Stimulated activated naive CD8-positive, alpha-beta T cell treated with anti-CD3 and anti-CD28 coated beads, Interleukin-15, amount 100 ng/mL, for 72 hours (primary cell): ENCODE measurements around the gene COL4A4.
"Not testable (repeated sequence)": the region's sequence is repeated elsewhere in the genome, so short reads cannot be mapped to it uniquely, and the experiment has no call there.

Source experiments
- ATAC-seq: fragments of 150-1000 bp; cut with Tn5 transposase; 2 replicates; pipeline ENCODE4 v1.10.0; 2021; ENCODE audit warnings: mild to moderate bottlenecking, moderate library complexity
- DNase-seq, 2 donors: peaks; one replicate each; pipeline ENCODE4 v3.0.0; 2021 to 2022
- H3K27ac Mint-ChIP-seq, 2 donors: one replicate each; pipeline ENCODE4 v1.8.0; 2022; ENCODE audit warnings: mild to moderate bottlenecking in 2 of 2, mixed read lengths in 2 of 2, moderate library complexity in 2 of 2
- H3K27me3 Mint-ChIP-seq: one replicate; pipeline ENCODE4 v1.8.0; 2022; ENCODE audit warnings: mixed read lengths
- H3K4me1 Mint-ChIP-seq: one replicate; pipeline ENCODE4 v1.8.0; 2022; ENCODE audit warnings: mild to moderate bottlenecking, mixed read lengths
- H3K4me3 Mint-ChIP-seq, 2 donors: one replicate each; pipeline ENCODE4 v1.8.0; 2022; ENCODE audit warnings: mild to moderate bottlenecking in 2 of 2, mixed read lengths in 2 of 2, moderate library complexity in 1 of 2
- H3K9me3 Mint-ChIP-seq, 2 donors: one replicate each; pipeline ENCODE4 v1.8.0; 2022; ENCODE audit warnings: mixed read lengths in 2 of 2

COL4A4 gene

GRCh38 chr2:227098162-227098515 is 65.9 kb downstream of the COL4A4 start:
- H3K9me3 Mint-ChIP-seq, result no peaks in the 10 kb centered on the region
- ATAC-seq (no peak), DNase-seq (no peak)
- H3K4me3 Mint-ChIP-seq, result no peak overlapping the region
- no peaks in the 10 kb centered on the region for H3K4me1 Mint-ChIP-seq
- no peak overlapping the region for H3K27ac Mint-ChIP-seq
- no peaks in the 10 kb centered on the region for H3K27me3 Mint-ChIP-seq

- no peaks in the 10 kb centered on the region for H3K27me3 Mint-ChIP-seq
- H3K27ac Mint-ChIP-seq, result no peak overlapping the region
- no peak for ATAC-seq
- H3K4me3 Mint-ChIP-seq, result no peak overlapping the region
- no peak for DNase-seq
- no peaks in the 10 kb centered on the region for H3K9me3 Mint-ChIP-seq
- no peaks in the 10 kb centered on the region for H3K4me1 Mint-ChIP-seq
Observed at GRCh38 chr2:227097495-227098161, 66.4 kb downstream of the COL4A4 start.

- H3K27ac Mint-ChIP-seq, result no peak overlapping the region
- DNase-seq (no peak), ATAC-seq (no peak)
- no peaks in the 10 kb centered on the region for H3K9me3 Mint-ChIP-seq
- no peaks in the 10 kb centered on the region for H3K4me1 Mint-ChIP-seq
- H3K4me3 Mint-ChIP-seq, result no peak overlapping the region
- no peaks in the 10 kb centered on the region for H3K27me3 Mint-ChIP-seq
Observed at GRCh38 chr2:227095346-227095745, 68.7 kb downstream of the COL4A4 start.

GRCh38 chr2:227082286-227082685 is 81.7 kb downstream of the COL4A4 start:
- Mint-ChIP-seq H3K27me3 (peaks cover 18% of the 10 kb centered on the region), H3K4me3 (no peak overlapping the region), H3K9me3 (no peaks in the 10 kb centered on the region), H3K27ac (no peak overlapping the region), H3K4me1 (no peaks in the 10 kb centered on the region)
- DNase-seq (no peak), ATAC-seq (peak; percentile 56)

DNA sequence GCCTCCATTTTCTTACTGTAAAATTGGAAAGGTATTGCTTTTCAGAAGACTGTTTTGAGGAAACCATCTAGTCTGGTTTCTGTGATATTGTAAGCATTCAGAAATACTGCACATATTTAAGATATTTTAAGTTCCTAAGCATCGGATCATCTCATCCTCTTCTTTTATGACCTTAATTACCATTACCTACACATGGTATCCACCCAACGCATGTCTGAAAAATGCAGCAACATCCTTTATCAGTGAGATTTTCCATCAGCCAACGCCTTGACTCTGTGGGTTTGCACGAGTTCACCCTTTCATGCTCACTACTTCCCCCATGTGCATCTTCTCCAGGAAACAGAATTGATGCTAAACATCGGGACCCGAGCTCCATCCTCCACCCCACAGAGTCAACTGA is 84.3 kb downstream of the COL4A4 start:
- H3K4me1 Mint-ChIP-seq, result no peaks in the 10 kb centered on the region
- DNase-seq, result no peak

DNA sequence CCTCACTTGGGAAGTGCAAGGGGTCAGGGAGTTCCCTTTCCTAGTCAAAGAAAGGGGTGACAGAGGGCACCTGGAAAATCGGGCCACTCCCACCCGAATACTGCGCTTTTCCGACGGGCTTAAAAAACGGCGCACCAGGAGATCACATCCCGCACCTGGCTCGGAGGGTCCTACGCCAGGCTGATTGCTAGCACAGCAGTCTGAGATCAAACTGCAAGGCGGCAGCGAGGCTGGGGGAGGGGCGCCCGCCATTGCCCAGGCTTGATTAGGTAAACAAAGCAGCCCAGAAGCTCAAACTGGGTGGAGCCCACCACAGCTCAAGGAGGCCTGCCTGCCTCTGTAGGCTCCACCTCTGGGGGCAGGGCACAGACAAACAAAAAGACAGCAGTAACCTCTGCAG is 98.9 kb downstream of the COL4A4 start:
- H3K4me3 Mint-ChIP-seq, H3K27ac Mint-ChIP-seq, H3K9me3 Mint-ChIP-seq, DNase-seq, H3K4me1 Mint-ChIP-seq, H3K27me3 Mint-ChIP-seq, ATAC-seq: not testable (repeated sequence)

More for the DNA sequence above, 84.3 kb downstream of the COL4A4 start:
- H3K27ac Mint-ChIP-seq, result no peak overlapping the region
- peaks cover 18% of the 10 kb centered on the region for H3K27me3 Mint-ChIP-seq
- ATAC-seq, result no peak
- peaks cover 0 to under 1% of the 10 kb centered on the region in 2 donors for H3K9me3 Mint-ChIP-seq
- no peak overlapping the region for H3K4me3 Mint-ChIP-seq

DNA sequence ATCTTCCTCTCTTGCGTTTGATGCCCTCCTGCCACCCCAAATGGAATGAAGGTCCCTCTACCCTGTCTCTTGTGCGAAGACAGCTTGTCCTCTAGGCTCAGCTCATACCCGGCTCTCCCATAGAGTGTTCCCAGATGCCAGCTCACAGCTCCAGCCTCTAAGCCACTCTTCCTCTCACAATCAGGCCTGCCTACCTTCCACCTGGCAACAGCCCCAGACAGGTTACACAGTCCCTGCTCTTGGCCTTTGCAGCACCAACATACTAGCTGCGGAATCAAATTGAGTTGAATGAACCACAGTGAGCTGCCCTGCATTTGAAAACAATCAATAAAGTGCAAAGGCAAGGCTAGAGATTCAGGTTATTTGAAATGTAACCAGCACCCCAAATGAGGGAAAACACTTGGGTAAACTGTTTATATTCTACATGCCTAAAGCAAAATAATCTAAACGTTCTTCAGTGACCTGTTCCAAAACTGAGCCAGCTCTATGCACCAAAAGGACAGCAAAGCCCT is 105.1 kb downstream of the COL4A4 start:
- H3K4me1 Mint-ChIP-seq, result no peaks in the 10 kb centered on the region
- H3K9me3 Mint-ChIP-seq, result no peaks in the 10 kb centered on the region
- no peak overlapping the region for H3K4me3 Mint-ChIP-seq
- ATAC-seq (no peak), DNase-seq (no peak)
- H3K27me3 Mint-ChIP-seq, result peaks cover 7% of the 10 kb centered on the region
- H3K27ac Mint-ChIP-seq, result peak overlapping the region in 1 of 2 donors; percentile 74

- no peaks in the 10 kb centered on the region for H3K4me1 Mint-ChIP-seq
- ATAC-seq, result no peak
- no peak for DNase-seq
- no peak overlapping the region for H3K27ac Mint-ChIP-seq
- peaks cover 7% of the 10 kb centered on the region for H3K27me3 Mint-ChIP-seq
- no peaks in the 10 kb centered on the region for H3K9me3 Mint-ChIP-seq
- H3K4me3 Mint-ChIP-seq, result no peak overlapping the region
Observed at GRCh38 chr2:227057743-227058447, 106.1 kb downstream of the COL4A4 start.

DNA sequence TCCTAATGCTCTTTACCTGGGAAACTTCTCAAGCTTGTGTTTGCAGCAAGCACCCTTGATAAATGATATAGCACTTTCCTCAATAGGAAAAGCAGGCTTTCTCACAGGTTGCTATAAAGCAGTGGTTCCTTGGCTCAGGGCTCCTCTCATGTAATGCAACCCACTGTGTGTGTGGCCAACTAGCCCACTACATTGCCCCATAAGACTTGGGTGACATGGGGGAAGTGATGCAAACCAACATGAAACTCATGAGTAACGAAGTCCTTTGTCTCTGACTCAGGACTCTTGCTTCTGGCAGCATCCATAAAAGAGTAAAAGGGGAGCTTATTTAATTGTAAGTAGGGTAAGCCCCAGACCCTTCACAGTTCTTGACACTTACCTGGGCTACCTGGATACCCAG is 106.9 kb downstream of the COL4A4 start:
- Mint-ChIP-seq H3K27me3 (peaks cover 7% of the 10 kb centered on the region), H3K9me3 (no peaks in the 10 kb centered on the region), H3K4me3 (no peak overlapping the region), H3K4me1 (no peaks in the 10 kb centered on the region), H3K27ac (no peak overlapping the region)
- DNase-seq (no peak), ATAC-seq (no peak)

DNA sequence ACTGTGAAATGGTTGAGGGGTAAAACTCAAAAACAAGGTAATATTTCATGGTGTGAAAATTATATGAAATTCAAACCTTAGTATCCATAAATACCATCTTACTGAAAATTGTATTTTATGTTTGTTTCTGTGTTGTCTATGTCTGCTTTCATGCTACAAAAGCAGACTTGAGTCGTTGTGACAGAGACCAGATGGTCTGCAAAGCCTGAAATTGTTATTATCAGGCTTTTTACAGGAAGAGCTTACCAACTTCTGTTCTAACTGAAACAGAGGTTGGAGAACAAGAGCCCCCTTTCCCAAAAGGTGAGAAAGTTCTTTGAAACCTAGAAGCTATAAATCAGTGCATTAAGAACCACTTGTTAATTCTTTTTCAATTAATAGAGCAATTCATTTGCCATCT is 110.0 kb downstream of the COL4A4 start:
- no peak for DNase-seq
- H3K4me1 Mint-ChIP-seq, result no peaks in the 10 kb centered on the region
- no peak for ATAC-seq
- no peaks in the 10 kb centered on the region for H3K9me3 Mint-ChIP-seq
- no peak overlapping the region for H3K27ac Mint-ChIP-seq
- no peaks in the 10 kb centered on the region for H3K27me3 Mint-ChIP-seq
- H3K4me3 Mint-ChIP-seq, result no peak overlapping the region

- no peaks in the 10 kb centered on the region for H3K27me3 Mint-ChIP-seq
Observed at GRCh38 chr2:227052879-227053278, 111.1 kb downstream of the COL4A4 start.

DNA sequence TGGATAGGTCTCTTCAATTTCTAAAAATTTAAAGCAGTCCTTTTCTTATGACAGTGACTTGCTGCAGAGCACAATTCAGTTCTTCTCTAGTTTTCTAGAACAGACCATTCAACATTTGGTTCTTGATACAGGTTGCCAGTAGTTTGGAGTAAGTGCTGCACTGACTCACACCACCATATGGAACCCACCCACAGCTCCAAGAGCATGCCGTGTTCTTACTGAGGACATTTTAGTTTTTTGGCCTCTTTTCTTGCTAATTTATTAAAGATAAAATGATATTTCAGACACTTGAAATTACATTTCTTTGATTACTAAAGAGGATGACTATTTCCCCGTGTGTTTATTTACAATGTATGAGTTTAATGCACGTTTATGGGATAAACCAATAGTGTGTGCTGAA is 120.0 kb downstream of the COL4A4 start:
- Mint-ChIP-seq H3K9me3 (no peaks in the 10 kb centered on the region), H3K27me3 (no peaks in the 10 kb centered on the region), H3K4me1 (no peaks in the 10 kb centered on the region), H3K27ac (no peak overlapping the region), H3K4me3 (no peak overlapping the region)
- ATAC-seq (no peak), DNase-seq (no peak)

More at GRCh38 chr2:227052879-227053278, 111.1 kb downstream of the COL4A4 start:
- H3K4me3 Mint-ChIP-seq, result no peak overlapping the region
- DNase-seq (no peak), ATAC-seq (no peak)
- no peaks in the 10 kb centered on the region for H3K9me3 Mint-ChIP-seq
- H3K4me1 Mint-ChIP-seq, result no peaks in the 10 kb centered on the region
- no peak overlapping the region for H3K27ac Mint-ChIP-seq

GRCh38 chr2:227038550-227039189 is 125.3 kb downstream of the COL4A4 start:
- Mint-ChIP-seq H3K4me1 (no peaks in the 10 kb centered on the region), H3K9me3 (no peaks in the 10 kb centered on the region), H3K4me3 (no peak overlapping the region), H3K27ac (no peak overlapping the region), H3K27me3 (peaks cover 21% of the 10 kb centered on the region)
- no peak for ATAC-seq
- DNase-seq, result no peak

- H3K27ac Mint-ChIP-seq, result no peak overlapping the region
- no peaks in the 10 kb centered on the region for H3K9me3 Mint-ChIP-seq
- DNase-seq (no peak), ATAC-seq (no peak)
- H3K4me3 Mint-ChIP-seq, result no peak overlapping the region
- no peaks in the 10 kb centered on the region for H3K4me1 Mint-ChIP-seq
- peaks cover 28% of the 10 kb centered on the region for H3K27me3 Mint-ChIP-seq
Observed at GRCh38 chr2:227036527-227036926, 127.5 kb downstream of the COL4A4 start.

DNA sequence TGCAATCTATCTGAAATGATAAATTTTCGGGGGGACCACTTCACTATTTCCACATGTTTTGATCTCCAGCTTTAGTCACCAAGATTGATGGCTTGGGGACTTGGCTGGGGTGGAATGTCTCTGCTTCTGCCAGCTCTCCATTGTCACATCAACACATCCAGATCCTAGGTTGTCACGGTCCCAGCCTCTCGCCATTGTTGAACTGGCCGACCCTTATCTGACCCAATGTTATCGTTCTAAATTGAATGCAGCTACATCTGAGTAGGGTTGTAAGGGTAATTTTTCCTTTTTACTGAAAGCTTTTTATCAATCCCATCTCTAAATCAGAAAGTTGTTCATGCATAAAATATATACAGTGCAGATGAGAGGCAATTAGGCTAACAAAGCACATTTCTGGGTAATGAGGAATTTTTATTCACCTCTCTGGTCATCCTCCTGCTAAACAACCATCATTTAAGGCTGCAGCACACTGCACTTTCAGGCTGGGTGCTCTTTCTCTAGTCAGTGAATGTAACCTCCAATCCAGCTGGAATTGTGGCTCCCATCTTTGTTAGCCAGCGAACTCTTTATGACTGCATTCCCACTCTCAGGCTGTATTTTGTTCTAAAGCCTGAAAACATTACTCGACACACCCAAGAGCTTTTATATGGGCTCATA is 128.2 kb downstream of the COL4A4 start:
- H3K27me3 Mint-ChIP-seq, result peaks cover 30% of the 10 kb centered on the region

More for the DNA sequence above, 128.2 kb downstream of the COL4A4 start:
- DNase-seq (no peak), ATAC-seq (no peak)
- H3K27ac Mint-ChIP-seq, result no peak overlapping the region
- no peaks in the 10 kb centered on the region for H3K9me3 Mint-ChIP-seq
- no peak overlapping the region for H3K4me3 Mint-ChIP-seq
- H3K4me1 Mint-ChIP-seq, result no peaks in the 10 kb centered on the region
